ENCODE measurements around the gene SLC25A22. TPM values are rescaled to one million over a fixed set of nuclear protein-coding genes. Genes with fewer than 3 reads are reported as not detected.

Gene SLC25A22
- total and polyA plus RNA-seq, 4 donors, result 3.2 to 12.9 (median 7.9) TPM

DNA sequence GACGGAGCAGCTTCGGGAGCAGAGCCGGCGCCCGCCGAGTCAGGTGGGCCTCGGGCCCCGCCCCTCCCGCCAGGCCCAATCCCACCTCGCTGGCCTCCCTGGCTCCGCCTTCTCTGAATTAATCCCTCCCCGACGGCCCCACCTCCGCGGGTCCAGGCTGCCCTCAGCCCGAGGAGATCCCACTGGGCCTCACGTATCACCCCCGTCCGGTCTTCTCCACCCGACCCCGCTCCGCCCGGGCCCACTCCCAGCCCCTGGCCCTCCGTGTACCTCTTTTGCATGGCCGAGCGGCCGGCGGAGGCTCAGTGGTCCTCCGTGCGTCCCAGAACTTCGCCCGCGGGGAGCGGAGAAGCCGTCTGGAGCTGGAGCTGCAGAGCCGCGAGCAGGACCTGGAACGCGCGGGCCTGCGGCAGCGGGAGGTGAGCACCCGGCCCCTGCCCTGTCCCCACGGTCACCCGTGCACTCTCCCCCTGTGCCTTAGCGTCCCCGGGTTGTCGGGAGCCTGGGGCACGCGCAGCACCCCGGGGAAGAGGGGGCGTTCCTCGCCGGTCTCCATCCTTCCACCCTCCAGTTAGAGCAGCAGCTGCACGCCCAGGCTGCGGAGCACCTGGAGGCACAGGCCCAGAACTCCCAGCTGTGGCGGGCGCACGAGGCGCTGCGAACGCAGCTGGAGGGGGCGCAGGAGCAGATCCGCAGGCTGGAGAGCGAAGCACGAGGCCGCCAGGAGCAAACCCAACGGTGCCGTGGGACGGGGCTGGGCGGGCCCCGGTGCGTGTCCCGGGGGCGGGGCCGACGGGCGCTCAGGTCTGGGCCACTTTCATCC lies 32.4 kb upstream of the SLC25A22 start:
- H3K4me3 ChIP-seq (ENCODE audit: low read length in 2 of 2), result no peak overlapping the region
- WGBS, 2 donors, result 4 to 7% methylated on average over 63 to 78 of the region's 78 CpGs
- H3K27me3 ChIP-seq (ENCODE audit: control insufficient read depth in 1 of 2, insufficient read depth in 2 of 2, low read length in 1 of 2), result no peaks in the 10 kb centered on the region
- no peaks in the 10 kb centered on the region for H3K4me1 ChIP-seq (ENCODE audit: control insufficient read depth in 1 of 2, insufficient read depth in 2 of 2, low read length in 2 of 2)
- DNase-seq, result peak; percentile 88 to 91
- ATAC-seq (ENCODE audit: low FRiP score), result peak; percentile 71
- H3K9me3 ChIP-seq (ENCODE audit: control insufficient read depth, low read length), result no peaks in the 10 kb centered on the region
- H3K27ac ChIP-seq (ENCODE audit: low read depth in 1 of 2, low read length in 2 of 2), result no peak overlapping the region
- no peaks in the 10 kb centered on the region for H3K36me3 ChIP-seq (ENCODE audit: control insufficient read depth in 1 of 2, insufficient read depth in 2 of 2, low read length in 1 of 2)
- intact Hi-C loops (cut with DNase I), result no loop called here

DNA sequence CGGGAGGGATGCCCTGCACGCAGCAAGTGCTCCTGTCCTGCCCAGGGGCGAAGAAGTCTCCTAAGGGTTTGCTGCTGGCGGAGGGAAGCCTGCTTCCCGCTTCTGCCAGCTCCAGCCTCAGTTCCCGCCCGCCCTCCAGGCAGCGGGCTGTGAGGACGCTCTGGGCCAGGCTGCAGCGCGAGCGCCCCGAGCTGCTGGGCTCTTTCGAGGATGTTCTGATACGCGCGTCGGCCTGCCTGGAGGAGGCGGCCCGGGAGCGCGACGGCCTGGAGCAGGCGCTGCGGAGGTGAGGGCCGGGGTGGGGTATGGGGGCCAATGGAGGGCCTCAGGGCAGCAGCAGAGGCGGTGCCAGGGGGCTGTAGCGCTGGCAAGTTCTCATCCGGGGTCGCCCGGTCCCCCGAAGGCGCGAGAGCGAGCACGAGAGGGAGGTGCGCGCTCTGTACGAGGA lies 31.8 kb upstream of the SLC25A22 start:
- WGBS, 2 donors, result 2% methylated on average over 29 to 39 of the region's 39 CpGs

GRCh38 chr11:829176-829846 lies 31.2 kb upstream of the SLC25A22 start:
- no peaks in the 10 kb centered on the region for H3K27me3 ChIP-seq (ENCODE audit: control insufficient read depth in 1 of 2, insufficient read depth in 2 of 2, low read length in 1 of 2)

More for the DNA sequence above, 31.8 kb upstream of the SLC25A22 start:
- Histone ChIP-seq H3K9me3 (ENCODE audit: control insufficient read depth, low read length) (no peaks in the 10 kb centered on the region), H3K27ac (ENCODE audit: low read depth in 1 of 2, low read length in 2 of 2) (no peak overlapping the region), H3K4me3 (ENCODE audit: low read length in 2 of 2) (no peak overlapping the region), H3K27me3 (ENCODE audit: control insufficient read depth in 1 of 2, insufficient read depth in 2 of 2, low read length in 1 of 2) (no peaks in the 10 kb centered on the region), H3K36me3 (ENCODE audit: control insufficient read depth in 1 of 2, insufficient read depth in 2 of 2, low read length in 1 of 2) (peaks cover 0 to 3% of the 10 kb centered on the region in 2 donors), H3K4me1 (ENCODE audit: control insufficient read depth in 1 of 2, insufficient read depth in 2 of 2, low read length in 2 of 2) (no peaks in the 10 kb centered on the region)
- no peak for DNase-seq
- intact Hi-C loops (cut with DNase I), result no loop called here
- ATAC-seq (ENCODE audit: low FRiP score), result peak; percentile 0

GRCh38 chr11:828506-829175 lies 30.6 kb upstream of the SLC25A22 start:
- no peaks in the 10 kb centered on the region for H3K9me3 ChIP-seq (ENCODE audit: control insufficient read depth, low read length)
- no peaks in the 10 kb centered on the region for H3K4me1 ChIP-seq (ENCODE audit: control insufficient read depth in 1 of 2, insufficient read depth in 2 of 2, low read length in 2 of 2)

More at GRCh38 chr11:829176-829846, 31.2 kb upstream of the SLC25A22 start:
- H3K36me3 ChIP-seq (ENCODE audit: control insufficient read depth in 1 of 2, insufficient read depth in 2 of 2, low read length in 1 of 2), result peaks cover 0 to 5% of the 10 kb centered on the region in 2 donors
- H3K4me1 ChIP-seq (ENCODE audit: control insufficient read depth in 1 of 2, insufficient read depth in 2 of 2, low read length in 2 of 2), result no peaks in the 10 kb centered on the region
- DNase-seq, result peak in 1 of 2 donors; percentile 78
- intact Hi-C loops (cut with DNase I), result no loop called here
- WGBS, 2 donors, result 9 to 14% methylated on average over 40 of the region's 40 CpGs
- ATAC-seq (ENCODE audit: low FRiP score), result peak; percentile 23
- H3K27ac ChIP-seq (ENCODE audit: low read depth in 1 of 2, low read length in 2 of 2), result no peak overlapping the region
- no peaks in the 10 kb centered on the region for H3K9me3 ChIP-seq (ENCODE audit: control insufficient read depth, low read length)
- no peak overlapping the region for H3K4me3 ChIP-seq (ENCODE audit: low read length in 2 of 2)

GRCh38 chr11:827897-828192 lies 29.8 kb upstream of the SLC25A22 start, which contains the start of gene CRACR2B:
Gene CRACR2B, plus strand, starts transcription at chr11:827919. Its CDS starts 689 bp downstream, at chr11:828608.
- no peaks in the 10 kb centered on the region for H3K9me3 ChIP-seq (ENCODE audit: control insufficient read depth, low read length)
- intact Hi-C loops (cut with DNase I), result no loop called here
- peaks cover 0 to 6% of the 10 kb centered on the region in 2 donors for H3K36me3 ChIP-seq (ENCODE audit: control insufficient read depth in 1 of 2, insufficient read depth in 2 of 2, low read length in 1 of 2)
- no peaks in the 10 kb centered on the region for H3K4me1 ChIP-seq (ENCODE audit: control insufficient read depth in 1 of 2, insufficient read depth in 2 of 2, low read length in 2 of 2)
- WGBS, 2 donors, result 77 to 78% methylated on average over 5 of the region's 5 CpGs
- H3K27ac ChIP-seq (ENCODE audit: low read depth in 1 of 2, low read length in 2 of 2), result no peak within 1 kb of the TSS
- H3K27me3 ChIP-seq (ENCODE audit: control insufficient read depth in 1 of 2, insufficient read depth in 2 of 2, low read length in 1 of 2), result no peaks in the 10 kb centered on the region
- no peak for ATAC-seq (ENCODE audit: low FRiP score)
- DNase-seq, result no peak
- no peak within 1 kb of the TSS for H3K4me3 ChIP-seq (ENCODE audit: low read length in 2 of 2)

More at GRCh38 chr11:828506-829175, 30.6 kb upstream of the SLC25A22 start:
- H3K27me3 ChIP-seq (ENCODE audit: control insufficient read depth in 1 of 2, insufficient read depth in 2 of 2, low read length in 1 of 2), result no peaks in the 10 kb centered on the region
- ATAC-seq (ENCODE audit: low FRiP score) (no peak), DNase-seq (no peak)
- intact Hi-C loops (cut with DNase I), result no loop called here
- WGBS, 2 donors, result 74 to 77% methylated on average over 21 of the region's 21 CpGs
- H3K36me3 ChIP-seq (ENCODE audit: control insufficient read depth in 1 of 2, insufficient read depth in 2 of 2, low read length in 1 of 2), result peaks cover 0 to 6% of the 10 kb centered on the region in 2 donors
- no peak overlapping the region for H3K4me3 ChIP-seq (ENCODE audit: low read length in 2 of 2)
- H3K27ac ChIP-seq (ENCODE audit: low read depth in 1 of 2, low read length in 2 of 2), result no peak overlapping the region

GRCh38 chr11:827146-827896 lies 29.2 kb upstream of the SLC25A22 start:
- no peak for DNase-seq

GRCh38 chr11:826836-827145 lies 28.7 kb upstream of the SLC25A22 start:
- Histone ChIP-seq H3K36me3 (ENCODE audit: control insufficient read depth in 1 of 2, insufficient read depth in 2 of 2, low read length in 1 of 2) (peaks cover 0 to 6% of the 10 kb centered on the region in 2 donors), H3K9me3 (ENCODE audit: control insufficient read depth, low read length) (no peaks in the 10 kb centered on the region), H3K27ac (ENCODE audit: low read depth in 1 of 2, low read length in 2 of 2) (no peak overlapping the region), H3K27me3 (ENCODE audit: control insufficient read depth in 1 of 2, insufficient read depth in 2 of 2, low read length in 1 of 2) (no peaks in the 10 kb centered on the region), H3K4me3 (ENCODE audit: low read length in 2 of 2) (no peak overlapping the region), H3K4me1 (ENCODE audit: control insufficient read depth in 1 of 2, insufficient read depth in 2 of 2, low read length in 2 of 2) (no peaks in the 10 kb centered on the region)
- 1 to 2% methylated on average over 22 of the region's 22 CpGs for WGBS, 2 donors
- intact Hi-C loops (cut with DNase I), result no loop called here
- DNase-seq (no peak), ATAC-seq (ENCODE audit: low FRiP score) (no peak)

More at GRCh38 chr11:827146-827896, 29.2 kb upstream of the SLC25A22 start:
- no peaks in the 10 kb centered on the region for H3K27me3 ChIP-seq (ENCODE audit: control insufficient read depth in 1 of 2, insufficient read depth in 2 of 2, low read length in 1 of 2)
- 10 to 12% methylated on average over 52 to 66 of the region's 66 CpGs for WGBS, 2 donors
- ATAC-seq (ENCODE audit: low FRiP score), result no peak
- intact Hi-C loops (cut with DNase I), result no loop called here
- peaks cover 0 to 6% of the 10 kb centered on the region in 2 donors for H3K36me3 ChIP-seq (ENCODE audit: control insufficient read depth in 1 of 2, insufficient read depth in 2 of 2, low read length in 1 of 2)
- H3K4me1 ChIP-seq (ENCODE audit: control insufficient read depth in 1 of 2, insufficient read depth in 2 of 2, low read length in 2 of 2), result no peaks in the 10 kb centered on the region
- H3K9me3 ChIP-seq (ENCODE audit: control insufficient read depth, low read length), result no peaks in the 10 kb centered on the region
- H3K27ac ChIP-seq (ENCODE audit: low read depth in 1 of 2, low read length in 2 of 2), result no peak overlapping the region
- H3K4me3 ChIP-seq (ENCODE audit: low read length in 2 of 2), result no peak overlapping the region

- no peaks in the 10 kb centered on the region for H3K4me1 ChIP-seq (ENCODE audit: control insufficient read depth in 1 of 2, insufficient read depth in 2 of 2, low read length in 2 of 2)
These were observed 28.1 kb upstream of the SLC25A22 start for GRCh38 chr11:826227-826621.

More at GRCh38 chr11:826227-826621, 28.1 kb upstream of the SLC25A22 start:
- no peak for DNase-seq
- Histone ChIP-seq H3K27me3 (ENCODE audit: control insufficient read depth in 1 of 2, insufficient read depth in 2 of 2, low read length in 1 of 2) (no peaks in the 10 kb centered on the region), H3K27ac (ENCODE audit: low read depth in 1 of 2, low read length in 2 of 2) (no peak overlapping the region), H3K4me3 (ENCODE audit: low read length in 2 of 2) (no peak overlapping the region), H3K36me3 (ENCODE audit: control insufficient read depth in 1 of 2, insufficient read depth in 2 of 2, low read length in 1 of 2) (peaks cover 0 to 6% of the 10 kb centered on the region in 2 donors), H3K9me3 (ENCODE audit: control insufficient read depth, low read length) (no peaks in the 10 kb centered on the region)
- ATAC-seq (ENCODE audit: low FRiP score), result no peak
- WGBS, 2 donors, result 80 to 93% methylated on average over 9 of the region's 9 CpGs
- intact Hi-C loops (cut with DNase I), result no loop called here

Measured in aorta (tissue), 5 donors.